Measurements from ENCODE around the gene PCDHA12.

GRCh38 chr5:140875085-140876065 lies at the start of gene PCDHA12:
- TF ChIP-seq CTCF (IDR thresholded peaks at IDR 0.05), result peak; percentile 63
- TF ChIP-seq EZH2phosphoT487 (IDR thresholded peaks at IDR 0.05), result no peak
- no peak for TF ChIP-seq EZH2 (IDR thresholded peaks at IDR 0.05)

Data from neural progenitor cell (in vitro differentiated cells).